Fibroblast of villous mesenchyme (primary cell): ENCODE measurements around the gene SAYSD1. TPM values are rescaled to one million over a fixed set of nuclear protein-coding genes. Genes with fewer than 3 reads are reported as not detected.

ENCODE experiments used
- DNase-seq: peaks from one replicate; pipeline ENCODE4 v3.0.0-alpha.2; 2010; ENCODE audit warnings: low read depth
- H3K4me3 ChIP-seq: 2 replicates; pipeline ENCODE4 v1.5.1; 2011; ENCODE audit warnings: low read depth, mild to moderate bottlenecking, low read length
- total RNA-seq: library from RNA; depleted of rRNA; stranded (reverse); fragments of >200 nt; gene quantifications from 2 replicates; pipeline ENCODE4 v1.2.3, GENCODE V29; 2012
- TF ChIP-seq, protein P1 (sequence below): IDR thresholded peaks from 2 replicates; pipeline ENCODE4 v1.5.1; 2012; ENCODE audit warnings: low read depth, mild to moderate bottlenecking, low read length; ENCODE audit not compliant: insufficient read depth

The SAYSD1 gene
- total RNA-seq, 1 donor: 17.7 TPM

DNA sequence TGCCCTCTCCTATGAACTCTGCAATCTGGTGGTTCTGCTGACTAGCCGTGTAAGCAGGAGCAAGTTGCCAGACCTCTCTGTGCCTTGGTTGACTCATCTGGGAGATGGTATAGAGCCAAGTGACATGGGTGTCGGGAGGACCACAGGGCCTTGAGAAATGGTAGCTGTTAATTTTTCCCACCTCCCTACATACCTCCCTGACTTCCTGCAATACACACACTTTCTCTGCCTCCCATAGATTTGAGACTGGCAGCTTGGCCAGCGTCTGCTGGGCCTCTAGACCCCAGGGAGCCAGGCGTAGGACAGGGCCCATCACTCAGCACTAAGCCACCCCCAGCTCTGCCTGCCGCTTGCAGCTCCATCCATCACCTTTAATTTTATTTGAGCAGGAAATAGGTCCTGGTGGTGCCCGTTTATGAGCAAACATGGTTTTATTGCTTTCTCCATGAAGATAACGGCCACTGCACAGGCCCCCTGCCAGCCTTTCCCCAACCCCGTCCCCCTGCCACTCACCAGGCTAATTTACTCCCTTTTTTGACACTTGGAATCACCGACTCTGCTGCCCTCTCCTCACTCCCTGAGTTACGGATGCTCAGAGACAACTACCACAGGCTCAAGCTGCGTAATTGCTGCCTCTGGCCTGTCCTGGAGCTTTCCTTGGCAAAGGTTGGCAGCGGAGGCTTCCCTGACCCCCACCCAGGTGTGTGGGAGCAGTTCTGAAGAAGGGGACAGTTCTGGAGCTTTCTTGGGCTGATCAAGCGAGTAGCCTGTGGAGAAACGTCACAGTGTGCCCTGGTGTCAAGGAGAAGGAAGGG is 55.3 kb downstream of the SAYSD1 start:
- TF ChIP-seq, protein P1, sequence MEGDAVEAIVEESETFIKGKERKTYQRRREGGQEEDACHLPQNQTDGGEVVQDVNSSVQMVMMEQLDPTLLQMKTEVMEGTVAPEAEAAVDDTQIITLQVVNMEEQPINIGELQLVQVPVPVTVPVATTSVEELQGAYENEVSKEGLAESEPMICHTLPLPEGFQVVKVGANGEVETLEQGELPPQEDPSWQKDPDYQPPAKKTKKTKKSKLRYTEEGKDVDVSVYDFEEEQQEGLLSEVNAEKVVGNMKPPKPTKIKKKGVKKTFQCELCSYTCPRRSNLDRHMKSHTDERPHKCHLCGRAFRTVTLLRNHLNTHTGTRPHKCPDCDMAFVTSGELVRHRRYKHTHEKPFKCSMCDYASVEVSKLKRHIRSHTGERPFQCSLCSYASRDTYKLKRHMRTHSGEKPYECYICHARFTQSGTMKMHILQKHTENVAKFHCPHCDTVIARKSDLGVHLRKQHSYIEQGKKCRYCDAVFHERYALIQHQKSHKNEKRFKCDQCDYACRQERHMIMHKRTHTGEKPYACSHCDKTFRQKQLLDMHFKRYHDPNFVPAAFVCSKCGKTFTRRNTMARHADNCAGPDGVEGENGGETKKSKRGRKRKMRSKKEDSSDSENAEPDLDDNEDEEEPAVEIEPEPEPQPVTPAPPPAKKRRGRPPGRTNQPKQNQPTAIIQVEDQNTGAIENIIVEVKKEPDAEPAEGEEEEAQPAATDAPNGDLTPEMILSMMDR: no peak
- DNase-seq: no peak

DNA sequence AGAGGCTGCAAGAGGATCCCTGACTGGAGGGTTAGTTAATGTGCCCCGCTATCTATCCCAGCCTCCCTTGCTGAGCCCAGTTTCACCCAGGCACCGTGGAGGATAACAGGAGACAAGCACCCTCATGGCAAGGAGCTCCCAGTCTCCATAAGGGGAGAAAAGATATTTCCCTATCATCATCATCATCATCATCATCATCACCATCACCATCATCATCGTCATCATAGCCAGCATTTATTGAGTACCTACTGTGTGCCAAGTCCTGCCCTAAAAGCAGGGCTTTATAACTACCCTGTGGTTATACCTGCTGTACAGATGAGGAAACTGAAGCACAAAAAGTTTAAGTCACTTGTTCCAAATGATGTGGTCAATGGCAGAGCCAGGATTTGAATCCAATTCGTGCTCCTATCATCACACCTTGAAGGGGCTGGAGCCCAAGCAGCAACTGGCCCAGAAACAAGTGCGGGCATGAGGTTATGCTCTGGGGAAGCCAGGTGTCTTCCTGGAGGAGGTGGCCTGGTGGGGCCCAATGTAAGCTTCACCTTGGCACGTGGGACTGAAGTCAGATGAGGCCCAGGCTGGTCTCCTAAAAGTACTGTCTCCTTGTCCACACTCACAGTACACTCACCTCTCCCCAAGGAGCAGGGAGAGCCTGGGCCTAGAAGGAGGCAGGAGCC is 56.4 kb downstream of the SAYSD1 start:
- no peak for DNase-seq
- TF ChIP-seq, protein P1: no peak

More for the DNA sequence above, 55.3 kb downstream of the SAYSD1 start:
- no peak overlapping the region for H3K4me3 ChIP-seq

DNA sequence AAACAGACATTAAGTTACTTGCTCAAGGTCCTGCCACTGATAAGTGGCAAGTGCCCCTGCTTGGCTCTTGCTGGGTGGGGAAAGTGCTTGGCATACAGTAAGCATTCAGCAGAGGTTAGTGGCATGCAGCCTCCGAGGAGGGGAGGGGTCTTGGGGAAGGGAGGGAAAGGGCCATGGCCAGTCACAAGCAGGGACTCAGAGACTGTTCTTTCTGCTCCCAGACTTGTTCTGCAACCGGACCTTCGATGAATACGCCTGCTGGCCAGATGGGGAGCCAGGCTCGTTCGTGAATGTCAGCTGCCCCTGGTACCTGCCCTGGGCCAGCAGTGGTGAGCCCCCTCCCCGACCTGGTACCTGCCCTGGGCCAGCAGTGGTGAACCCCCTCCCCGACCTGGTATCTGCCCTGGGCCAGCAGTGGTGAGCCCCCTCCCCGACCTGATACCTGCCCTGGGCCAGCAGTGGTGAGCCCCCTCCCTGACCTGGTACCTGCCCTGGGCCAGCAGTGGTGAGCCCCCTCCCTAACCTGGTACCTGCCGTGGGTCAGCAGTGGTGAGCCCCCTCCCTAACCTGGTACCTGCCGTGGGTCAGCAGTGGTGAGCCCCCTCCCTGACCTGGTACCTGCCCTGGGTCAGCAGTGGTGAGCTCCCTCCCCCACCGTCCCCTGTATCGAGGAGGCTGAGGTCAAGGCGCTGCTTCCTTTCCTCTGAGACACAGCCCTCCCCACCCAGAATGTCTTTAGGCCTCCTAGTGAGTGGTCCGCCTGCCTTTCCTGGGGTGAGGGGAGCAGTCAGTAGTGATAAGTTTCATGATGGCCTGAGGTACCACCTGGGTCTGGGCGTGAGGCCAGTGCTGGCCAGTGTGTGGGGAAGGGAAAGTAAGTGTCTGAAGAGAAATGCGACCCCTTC is 57.5 kb downstream of the SAYSD1 start:
- no peak for DNase-seq
- no peak overlapping the region for H3K4me3 ChIP-seq
- TF ChIP-seq, protein P1: no peak

More for the DNA sequence above, 56.4 kb downstream of the SAYSD1 start:
- H3K4me3 ChIP-seq: no peak overlapping the region

DNA sequence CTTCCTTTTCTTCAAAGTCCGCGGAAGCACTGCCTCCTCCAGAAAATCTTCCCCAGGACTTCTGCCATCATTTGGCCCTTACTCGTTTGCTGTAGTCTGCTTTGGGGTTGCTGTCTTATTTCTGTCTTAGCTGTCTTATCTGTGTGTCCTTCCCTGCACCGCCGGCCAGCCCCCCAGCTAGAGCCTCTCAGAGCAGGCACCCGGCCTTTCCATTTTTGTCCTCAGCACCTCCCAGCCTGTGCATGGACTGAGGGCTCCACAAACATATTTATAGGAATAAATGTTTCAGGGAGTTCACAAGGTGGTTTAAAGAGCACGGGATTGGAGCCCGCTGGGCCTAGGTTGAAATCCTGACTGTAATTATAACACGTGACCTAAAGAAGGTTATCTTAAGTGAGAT is 58.3 kb downstream of the SAYSD1 start:
- no peak for DNase-seq
- H3K4me3 ChIP-seq: no peak overlapping the region
- TF ChIP-seq, protein P1: no peak

DNA sequence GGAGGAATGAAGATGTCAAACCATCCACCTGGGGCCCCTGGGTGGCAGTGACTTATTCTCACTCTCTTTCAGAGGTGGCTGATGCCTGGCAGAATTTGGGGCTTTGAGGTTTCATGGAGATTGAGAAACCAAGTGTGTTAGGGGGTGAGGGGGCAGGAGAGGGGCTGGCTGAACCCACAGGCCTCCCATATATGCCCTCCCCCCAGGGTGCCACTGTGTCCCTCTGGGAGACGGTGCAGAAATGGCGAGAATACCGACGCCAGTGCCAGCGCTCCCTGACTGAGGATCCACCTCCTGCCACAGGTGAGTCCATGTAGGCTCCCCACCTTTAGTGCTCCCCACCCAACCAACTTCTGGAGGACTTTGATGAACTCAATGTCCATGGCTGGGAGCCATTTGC is 58.8 kb downstream of the SAYSD1 start:
- DNase-seq: no peak
- TF ChIP-seq, protein P1: no peak
- no peak overlapping the region for H3K4me3 ChIP-seq

DNA sequence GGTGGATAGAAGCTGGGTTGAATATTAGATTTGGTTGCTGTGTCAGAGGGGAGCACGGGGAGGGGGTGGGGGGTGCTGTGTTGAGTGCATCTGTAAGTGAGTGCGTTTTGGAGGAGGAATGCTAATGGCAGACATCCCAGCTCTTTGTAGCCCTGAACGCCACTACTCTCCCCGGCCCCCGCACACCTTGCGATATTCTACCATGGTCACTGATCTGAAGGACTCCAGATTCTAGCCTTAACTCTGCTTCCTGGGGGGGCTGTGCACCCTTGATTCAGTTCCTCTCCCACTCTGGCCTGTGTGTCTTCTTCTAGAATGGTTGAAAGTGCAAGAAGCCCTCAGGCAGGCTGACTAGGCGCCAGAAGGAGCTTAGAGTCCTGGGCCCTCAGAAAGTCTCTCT is 59.3 kb downstream of the SAYSD1 start:
- TF ChIP-seq, protein P1: no peak
- no peak overlapping the region for H3K4me3 ChIP-seq
- no peak for DNase-seq
